ENCODE results near the gene GLYATL1. TPM values are rescaled to one million over a fixed set of nuclear protein-coding genes. Genes with fewer than 3 reads are reported as not detected.

The GLYATL1 gene
- total and polyA plus RNA-seq, 2 experiments from 2014 or later = 0.54 TPM; not detected in 1

DNA sequence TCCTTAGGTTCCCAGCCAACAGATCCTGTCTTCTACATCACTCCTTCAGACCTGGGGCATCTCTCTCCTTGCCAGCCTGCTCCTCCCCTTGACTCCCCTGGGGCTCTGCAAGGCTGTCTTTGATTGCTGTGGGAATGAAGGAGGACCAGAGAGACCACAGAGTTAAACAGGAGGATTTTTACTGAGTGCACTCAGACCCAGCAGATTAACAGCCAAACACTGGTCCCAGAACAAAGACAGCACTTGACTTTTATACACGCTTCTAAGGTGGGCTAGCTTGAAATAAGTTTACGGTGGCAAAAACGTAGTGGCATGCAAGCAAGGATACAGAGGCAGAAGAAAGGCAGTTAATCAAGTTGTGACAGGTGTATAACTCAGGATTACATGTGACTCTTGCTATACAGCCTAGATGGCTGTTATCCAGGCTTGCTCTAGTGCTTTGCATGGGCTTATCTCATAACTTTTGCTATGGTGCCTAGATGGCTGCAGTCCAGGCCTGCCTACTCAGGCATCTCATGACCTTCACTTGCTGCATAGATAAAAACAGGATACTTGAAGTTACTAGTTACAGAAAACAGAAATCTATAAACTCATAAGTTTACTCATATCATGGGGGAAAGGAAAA, 22.0 kb upstream of the GLYATL1 start:
- no peak for DNase-seq
- H3F3A ChIP-seq (ENCODE audit: insufficient read depth) = no peaks in the 10 kb centered on the region; the same call in 1 of the 2 replicates
- TF ChIP-seq EZH2phosphoT487 (IDR thresholded peaks at IDR 0.05; ENCODE audit: insufficient read depth, low read depth) (no peak), EZH2 (IDR thresholded peaks at IDR 0.05; ENCODE audit: insufficient read depth, poor library complexity, severe bottlenecking) (no peak)
- no peaks in the 10 kb centered on the region for H4K20me1 ChIP-seq (ENCODE audit: insufficient read depth)
- H2AFZ ChIP-seq = no peak overlapping the region
- no peaks in the 10 kb centered on the region for H3K9me3 ChIP-seq (ENCODE audit: low read depth)
- peaks cover 11% of the 10 kb centered on the region; the same call in 1 of the 2 replicates for H3K4me1 ChIP-seq (ENCODE audit: insufficient read depth)
- H3K9ac ChIP-seq = no peak overlapping the region
- H3K36me3 ChIP-seq (ENCODE audit: low read depth) = no peaks in the 10 kb centered on the region
- no peaks in the 10 kb centered on the region for H3K79me2 ChIP-seq (ENCODE audit: insufficient read depth)
- no peak overlapping the region for H3K4me2 ChIP-seq (ENCODE audit: unreplicated experiment)
- no peaks in the 10 kb centered on the region for H3K9me2 ChIP-seq (ENCODE audit: insufficient read depth)
- H3K27me3 ChIP-seq (replicated peaks; ENCODE audit: insufficient read depth) = no peaks in the 10 kb centered on the region
- no peak overlapping the region for H3K4me3 ChIP-seq
- no peak overlapping the region for H3K27ac ChIP-seq
- WGBS, 2 experiments (ENCODE audit: low coverage in 1 of 2, low lambda C conversion rate in 2 of 2, missing lambda C conversion rate in 2 of 2) = 31 to 32% methylated on average over 3 of the region's 3 CpGs
- in situ Hi-C loops (cut with MboI) = no loop called here

DNA sequence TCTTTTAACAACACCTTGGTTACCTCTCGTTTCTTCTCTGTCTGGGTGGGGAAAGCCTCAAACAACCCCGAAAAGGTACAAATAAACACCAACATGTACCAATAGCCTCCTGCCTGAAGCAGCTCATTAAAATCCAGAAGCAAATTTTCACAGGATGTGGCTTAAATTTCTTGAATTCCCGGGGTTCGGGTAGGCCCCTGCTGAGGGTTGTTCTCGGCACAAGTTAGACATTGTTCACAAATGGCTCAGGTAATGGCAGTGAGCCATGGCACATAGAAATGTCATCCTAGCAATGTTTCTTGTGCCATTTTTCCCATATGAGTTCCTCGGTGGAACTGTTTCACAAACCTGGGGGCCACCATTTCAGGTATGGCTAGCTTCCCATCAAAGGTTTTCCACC, 19.7 kb upstream of the GLYATL1 start:
- no peaks in the 10 kb centered on the region for H3K9me2 ChIP-seq (ENCODE audit: insufficient read depth)
- no peaks in the 10 kb centered on the region for H3K79me2 ChIP-seq (ENCODE audit: insufficient read depth)
- 7 to 12% methylated on average over 6 of the region's 6 CpGs for WGBS, 2 experiments (ENCODE audit: low coverage in 1 of 2, low lambda C conversion rate in 2 of 2, missing lambda C conversion rate in 2 of 2)
- H3K4me2 ChIP-seq (ENCODE audit: unreplicated experiment) = no peak overlapping the region
- H2AFZ ChIP-seq = peak overlapping the region; percentile 14; the same call in 1 of the 2 replicates
- DNase-seq = peak; percentile 20
- no peak overlapping the region for H3K4me3 ChIP-seq
- TF ChIP-seq EZH2phosphoT487 (IDR thresholded peaks at IDR 0.05; ENCODE audit: insufficient read depth, low read depth) = no peak
- no peak for TF ChIP-seq EZH2 (IDR thresholded peaks at IDR 0.05; ENCODE audit: insufficient read depth, poor library complexity, severe bottlenecking)
- in situ Hi-C loops (cut with MboI) = no loop called here
- no peaks in the 10 kb centered on the region for H3K36me3 ChIP-seq (ENCODE audit: low read depth)
- H3K9ac ChIP-seq = no peak overlapping the region
- H3K9me3 ChIP-seq (ENCODE audit: low read depth) = no peaks in the 10 kb centered on the region
- no peak overlapping the region for H3K27ac ChIP-seq
- H3K27me3 ChIP-seq (replicated peaks; ENCODE audit: insufficient read depth) = no peaks in the 10 kb centered on the region
- H3K4me1 ChIP-seq (ENCODE audit: insufficient read depth) = peaks cover 19% of the 10 kb centered on the region
- H4K20me1 ChIP-seq (ENCODE audit: insufficient read depth) = no peaks in the 10 kb centered on the region
- no peaks in the 10 kb centered on the region; the same call in 1 of the 2 replicates for H3F3A ChIP-seq (ENCODE audit: insufficient read depth)

DNA sequence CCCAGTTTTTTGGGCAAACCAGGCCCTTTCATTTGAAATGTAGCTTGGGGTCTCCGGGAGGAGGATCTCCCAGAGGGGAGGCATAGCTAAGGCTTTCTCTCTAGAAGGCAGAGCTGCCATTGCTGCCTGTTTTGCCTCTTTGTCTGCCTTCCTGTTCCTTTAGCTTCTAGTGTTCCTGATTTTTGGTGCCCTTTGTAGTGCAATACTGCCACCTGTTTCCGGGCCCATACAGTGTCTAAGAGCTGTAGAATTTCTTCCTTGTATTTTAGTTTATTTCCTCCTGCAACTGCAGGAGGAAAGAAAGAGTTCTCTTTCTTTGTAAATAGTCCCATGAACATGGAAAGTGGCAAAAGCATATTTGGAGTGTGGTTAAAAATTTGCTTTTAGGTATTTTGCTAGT, 19.3 kb upstream of the GLYATL1 start:
- Histone ChIP-seq H3K9me2 (ENCODE audit: insufficient read depth) (no peaks in the 10 kb centered on the region), H3K79me2 (ENCODE audit: insufficient read depth) (no peaks in the 10 kb centered on the region), H3K4me2 (ENCODE audit: unreplicated experiment) (no peak overlapping the region), H2AFZ (peak overlapping the region; percentile 14; the same call in 1 of the 2 replicates), H3K36me3 (ENCODE audit: low read depth) (no peaks in the 10 kb centered on the region), H3K9ac (no peak overlapping the region), H3K4me3 (no peak overlapping the region), H3F3A (ENCODE audit: insufficient read depth) (no peaks in the 10 kb centered on the region; the same call in 1 of the 2 replicates), H3K4me1 (ENCODE audit: insufficient read depth) (peaks cover 18% of the 10 kb centered on the region), H4K20me1 (ENCODE audit: insufficient read depth) (no peaks in the 10 kb centered on the region), H3K27me3 (replicated peaks; ENCODE audit: insufficient read depth) (no peaks in the 10 kb centered on the region), H3K27ac (no peak overlapping the region), H3K9me3 (ENCODE audit: low read depth) (no peaks in the 10 kb centered on the region)
- TF ChIP-seq EZH2 (IDR thresholded peaks at IDR 0.05; ENCODE audit: insufficient read depth, poor library complexity, severe bottlenecking) (no peak), EZH2phosphoT487 (IDR thresholded peaks at IDR 0.05; ENCODE audit: insufficient read depth, low read depth) (no peak)
- DNase-seq = no peak
- in situ Hi-C loops (cut with MboI) = no loop called here
- WGBS, 2 experiments (ENCODE audit: low coverage in 1 of 2, low lambda C conversion rate in 2 of 2, missing lambda C conversion rate in 2 of 2) = 21 to 37% methylated on average over 2 of the region's 2 CpGs

- no peak overlapping the region for H2AFZ ChIP-seq
- H3K79me2 ChIP-seq (ENCODE audit: insufficient read depth) = no peaks in the 10 kb centered on the region
- H3K4me1 ChIP-seq (ENCODE audit: insufficient read depth) = peaks cover 16% of the 10 kb centered on the region
- H3K27ac ChIP-seq = no peak overlapping the region
- no peaks in the 10 kb centered on the region for H4K20me1 ChIP-seq (ENCODE audit: insufficient read depth)
- in situ Hi-C loops (cut with MboI) = no loop called here
- no peak overlapping the region for H3K9ac ChIP-seq
- no peaks in the 10 kb centered on the region for H3K9me3 ChIP-seq (ENCODE audit: low read depth)
- peaks cover 2% of the 10 kb centered on the region; the same call in 1 of the 2 replicates for H3F3A ChIP-seq (ENCODE audit: insufficient read depth)
- no peak overlapping the region for H3K4me3 ChIP-seq
- no peak for DNase-seq
- H3K4me2 ChIP-seq (ENCODE audit: unreplicated experiment) = no peak overlapping the region
- 19 to 25% methylated on average over 5 of the region's 5 CpGs for WGBS, 2 experiments (ENCODE audit: low coverage in 1 of 2, low lambda C conversion rate in 2 of 2, missing lambda C conversion rate in 2 of 2)
- H3K9me2 ChIP-seq (ENCODE audit: insufficient read depth) = no peaks in the 10 kb centered on the region
- H3K27me3 ChIP-seq (replicated peaks; ENCODE audit: insufficient read depth) = no peaks in the 10 kb centered on the region
- TF ChIP-seq EZH2phosphoT487 (IDR thresholded peaks at IDR 0.05; ENCODE audit: insufficient read depth, low read depth) (no peak), EZH2 (IDR thresholded peaks at IDR 0.05; ENCODE audit: insufficient read depth, poor library complexity, severe bottlenecking) (no peak)
- no peaks in the 10 kb centered on the region for H3K36me3 ChIP-seq (ENCODE audit: low read depth)
These were observed 17.4 kb upstream of the GLYATL1 start for GRCh38 chr11:58921778-58922390.
